SIG-M5 treated with dmso at 0.1 percent for 504 hours (cell line): ENCODE results near the gene CADM1.

ENCODE experiments used
- DNase-seq: peaks from one replicate; lab custom pipeline; 2025; ENCODE audit not compliant: unreplicated experiment; lab: John Stamatoyannopoulos, UW

The CADM1 gene

DNA sequence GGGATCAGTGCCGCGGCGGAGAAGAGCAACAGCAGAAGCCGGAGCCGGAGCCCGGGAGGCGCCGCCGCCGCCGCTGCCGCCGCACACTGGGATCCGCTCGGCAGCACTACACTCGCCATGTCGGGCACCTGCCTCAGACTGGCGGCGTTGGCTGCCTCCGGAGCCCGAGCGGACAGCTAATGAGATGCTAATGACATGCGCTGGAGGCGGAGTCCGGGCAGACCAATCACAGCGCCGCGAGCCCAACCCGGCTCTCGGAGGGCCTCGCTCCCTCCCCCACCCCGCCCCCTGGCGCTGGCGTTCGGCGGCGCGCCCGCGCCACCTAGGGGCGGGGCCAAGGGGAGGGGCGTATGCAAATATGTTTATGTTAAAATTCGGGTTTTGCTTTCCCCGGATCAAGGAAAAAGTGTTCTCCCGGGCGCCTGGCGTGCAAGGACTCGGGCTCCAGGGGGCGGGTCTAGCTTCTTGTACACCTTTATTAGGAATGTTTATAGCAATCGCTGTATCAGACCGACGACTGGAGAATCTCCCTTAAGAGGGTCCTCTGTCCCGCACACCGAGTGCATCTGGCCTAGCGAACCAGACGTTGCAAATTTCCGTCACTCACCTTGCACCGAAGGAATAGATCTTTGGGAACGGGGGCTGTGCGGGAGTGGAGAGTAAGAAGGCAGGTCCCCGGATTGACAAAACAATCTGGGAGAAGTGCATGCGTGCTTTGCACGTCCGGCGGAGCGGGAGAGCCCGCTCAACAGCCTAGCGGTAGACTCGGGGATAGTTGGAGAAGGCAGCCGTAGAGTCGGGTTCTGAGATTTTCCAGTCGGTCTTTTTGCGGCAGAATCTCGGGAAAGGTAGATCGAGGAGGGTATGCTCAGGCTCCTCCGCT lies at the start of gene CADM1:
Gene CADM1, minus strand, starts transcription at position 140 of the 883 bp plus-strand sequence.
- peak; percentile 25 for DNase-seq

DNA sequence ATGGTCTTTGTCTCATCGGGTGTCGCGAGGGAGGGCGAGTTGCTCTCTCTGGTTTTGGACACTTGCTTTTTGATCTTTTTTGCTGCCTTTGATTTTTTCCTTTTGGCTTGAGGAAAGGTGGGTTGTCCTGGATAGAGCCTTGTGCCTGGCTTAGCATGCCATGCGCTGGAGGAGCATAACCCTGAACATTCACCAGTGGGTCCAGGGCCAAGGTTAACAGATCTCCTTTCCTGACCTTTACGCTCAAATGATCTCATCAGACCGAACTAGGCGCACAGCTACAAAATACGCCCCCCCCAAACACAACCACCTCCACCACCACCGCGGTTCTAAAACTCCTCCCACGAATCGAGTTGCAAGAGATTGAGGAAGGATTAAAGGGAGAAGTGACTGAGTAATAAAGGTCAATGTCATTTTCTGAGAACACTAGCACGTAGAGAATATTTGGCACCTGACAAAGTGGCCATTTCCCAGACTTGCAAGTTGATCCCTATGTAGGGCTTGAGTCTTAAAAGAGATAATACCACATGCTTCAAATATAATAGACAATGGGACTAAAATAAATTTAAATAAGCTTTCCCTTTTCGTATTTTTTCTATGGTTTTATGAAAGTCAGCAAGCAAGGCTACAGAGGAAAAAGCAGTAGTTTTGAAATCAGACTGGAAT lies 48.7 kb upstream of the CADM1 start:
- no peak for DNase-seq

DNA sequence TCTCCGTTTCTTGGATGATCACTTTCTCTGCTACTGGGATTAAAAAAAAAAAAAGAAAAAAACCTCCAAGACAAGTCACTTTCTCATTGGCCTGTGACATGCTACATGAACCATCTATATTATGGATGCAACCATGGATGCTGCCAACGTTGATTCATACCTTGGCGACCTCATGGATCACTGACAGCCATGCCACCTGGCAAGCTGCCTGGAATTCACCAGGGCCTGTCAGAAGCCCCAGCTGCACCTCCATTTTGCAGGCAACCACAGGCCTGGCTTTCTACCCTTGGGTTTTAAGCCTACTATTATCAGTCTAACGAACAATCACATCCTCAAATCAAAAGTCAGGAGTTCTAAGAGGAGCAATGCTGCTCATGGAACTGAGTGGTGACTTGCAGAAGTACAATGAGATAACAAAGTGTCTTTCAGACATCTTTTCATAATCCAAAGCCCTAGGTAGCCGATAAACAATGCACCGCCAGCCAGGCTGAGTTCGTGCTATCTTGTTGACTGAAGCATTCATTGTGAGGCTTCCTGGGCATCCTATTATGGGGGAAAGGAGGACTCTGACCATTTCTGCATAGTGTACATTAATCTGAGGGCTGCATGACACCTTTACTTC lies 48.0 kb upstream of the CADM1 start:
- no peak for DNase-seq

DNA sequence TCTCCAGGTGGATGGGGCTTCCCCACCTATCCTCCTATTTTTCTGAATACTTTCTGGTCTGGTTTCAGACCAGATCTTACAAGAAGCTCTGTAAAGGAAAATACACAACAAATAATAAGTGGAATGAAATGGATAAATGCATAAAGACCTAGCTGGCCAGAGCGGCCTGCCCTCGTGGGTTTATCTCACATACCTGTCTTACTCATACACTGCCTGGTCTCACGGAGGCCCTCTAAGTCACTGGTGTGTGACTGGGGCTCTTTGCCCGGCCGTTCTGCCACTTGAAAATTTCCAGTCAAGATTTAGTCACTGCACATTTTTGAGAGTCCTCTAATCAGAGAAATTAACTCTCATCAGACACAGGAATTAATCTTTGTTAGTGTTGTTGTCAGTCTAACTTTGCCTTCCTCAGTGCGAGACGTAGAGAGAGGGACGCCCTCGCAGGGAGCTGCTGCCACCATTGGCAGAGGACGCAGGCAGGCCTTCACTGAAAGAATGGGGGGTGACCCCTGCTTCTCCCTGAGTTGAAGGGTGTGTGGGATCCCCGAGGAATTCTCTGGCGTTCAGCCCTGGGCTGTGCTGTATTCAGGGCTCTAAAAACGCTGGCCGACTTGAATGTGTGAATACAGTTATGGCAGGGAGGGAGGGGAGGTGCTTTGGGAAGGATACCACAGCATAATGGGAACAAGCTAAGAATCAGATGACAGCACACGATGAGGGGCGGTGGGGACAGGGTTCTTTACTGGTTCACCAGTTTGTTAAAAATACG lies 46.3 kb upstream of the CADM1 start:
- DNase-seq: no peak

DNA sequence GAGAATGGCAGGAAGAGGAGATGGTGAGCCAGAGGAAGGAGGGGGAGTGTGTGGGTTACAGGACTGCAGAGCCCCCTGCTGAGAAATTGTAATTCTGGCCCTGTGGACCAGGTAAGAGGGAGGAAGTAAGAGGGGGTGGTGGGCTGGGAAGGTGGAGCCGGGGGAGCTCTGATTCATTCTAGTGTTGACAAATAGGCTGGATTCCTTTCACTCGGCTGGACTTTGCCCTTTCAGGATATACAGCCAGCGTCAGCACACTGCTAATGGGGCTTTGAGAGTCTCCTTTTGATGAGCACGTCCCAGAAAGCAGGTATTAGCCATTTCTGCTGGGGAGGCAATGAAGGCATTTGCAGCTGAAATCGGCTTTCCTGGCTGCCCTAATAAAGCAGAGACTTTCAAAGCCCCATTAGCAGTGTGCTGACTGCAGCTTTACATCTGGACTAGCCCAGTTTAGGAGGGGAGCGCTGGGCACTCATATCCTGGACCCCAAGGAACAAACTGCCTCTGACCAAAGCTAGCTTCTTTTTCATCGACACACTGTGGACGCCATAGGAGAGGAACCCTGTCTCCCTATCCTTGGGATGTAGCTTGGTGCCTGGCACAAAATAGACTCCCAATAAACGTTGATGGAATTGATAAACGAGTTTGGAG lies 44.8 kb upstream of the CADM1 start:
- no peak for DNase-seq

DNA sequence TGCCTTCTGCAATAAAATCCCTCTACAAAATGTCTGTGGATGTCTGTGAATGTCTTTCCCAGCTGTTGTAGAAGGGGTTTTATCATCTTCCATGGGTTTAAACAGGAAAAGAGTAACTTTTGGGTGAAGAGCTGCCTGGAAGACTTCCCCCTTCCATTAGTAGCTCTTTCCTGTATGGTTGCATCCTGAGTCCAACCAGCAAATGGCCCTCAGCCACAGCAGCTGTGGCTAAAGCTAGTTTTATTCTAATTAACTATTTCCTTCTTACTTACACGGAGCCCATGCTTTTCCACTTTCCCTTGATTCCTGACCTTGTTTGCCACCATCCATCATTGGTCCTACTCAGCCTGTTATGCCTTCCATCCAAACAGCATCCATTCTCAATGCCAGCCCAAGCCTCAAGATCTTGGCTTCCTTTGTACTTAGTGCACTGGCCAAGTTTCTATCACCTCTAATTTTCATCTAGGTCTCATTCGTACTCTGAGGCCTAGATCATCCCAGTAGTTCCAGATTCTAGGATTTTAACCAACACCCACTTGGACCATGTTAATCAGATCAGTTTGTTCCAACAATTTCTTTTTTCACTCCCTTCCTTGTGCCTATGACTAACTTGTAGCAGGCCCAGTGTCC lies 41.5 kb upstream of the CADM1 start:
- DNase-seq: no peak

DNA sequence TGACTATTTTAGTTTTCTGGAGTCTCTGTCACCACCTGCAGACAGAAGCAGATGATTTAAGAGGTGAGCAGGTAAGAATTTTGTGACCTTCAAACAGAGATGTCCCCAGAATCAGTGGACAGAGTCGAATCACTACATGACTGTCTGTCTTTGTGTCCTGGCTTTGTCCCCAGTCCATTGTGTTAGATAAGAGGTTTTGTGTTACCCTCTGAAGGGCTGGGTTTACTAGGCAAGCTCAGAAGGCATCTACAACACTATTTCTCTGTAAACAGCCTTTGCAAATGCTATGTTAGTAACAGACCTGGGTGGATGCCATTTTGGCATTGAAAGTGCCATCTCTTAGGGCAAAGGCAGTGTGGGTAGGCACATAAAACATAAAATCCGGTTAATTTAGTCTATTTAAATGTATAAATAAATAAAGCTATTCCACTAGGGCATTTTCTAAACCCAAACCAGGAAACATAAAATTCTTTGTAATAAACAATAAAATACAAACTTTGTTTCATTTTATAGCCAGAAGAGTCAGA lies 40.3 kb upstream of the CADM1 start:
- no peak for DNase-seq

DNA sequence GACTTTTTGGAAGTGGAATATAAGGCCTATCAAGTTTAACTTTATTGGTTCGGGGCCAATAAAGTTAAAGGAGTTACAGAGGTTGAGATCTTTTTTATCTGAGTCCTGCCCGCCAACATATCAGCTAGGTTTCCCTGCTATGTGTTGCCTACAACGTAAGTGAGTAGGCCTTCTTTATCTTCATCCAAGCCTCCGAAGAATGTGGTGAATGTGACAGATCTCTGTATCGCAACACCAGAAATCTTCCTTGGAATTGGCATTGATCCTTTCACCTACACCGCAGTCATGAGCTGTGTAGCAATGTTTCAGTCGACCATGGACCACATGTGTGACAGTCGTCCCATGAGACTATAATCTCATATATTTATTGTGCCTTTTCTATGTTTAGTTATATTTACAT lies 37.3 kb upstream of the CADM1 start:
- no peak for DNase-seq

DNA sequence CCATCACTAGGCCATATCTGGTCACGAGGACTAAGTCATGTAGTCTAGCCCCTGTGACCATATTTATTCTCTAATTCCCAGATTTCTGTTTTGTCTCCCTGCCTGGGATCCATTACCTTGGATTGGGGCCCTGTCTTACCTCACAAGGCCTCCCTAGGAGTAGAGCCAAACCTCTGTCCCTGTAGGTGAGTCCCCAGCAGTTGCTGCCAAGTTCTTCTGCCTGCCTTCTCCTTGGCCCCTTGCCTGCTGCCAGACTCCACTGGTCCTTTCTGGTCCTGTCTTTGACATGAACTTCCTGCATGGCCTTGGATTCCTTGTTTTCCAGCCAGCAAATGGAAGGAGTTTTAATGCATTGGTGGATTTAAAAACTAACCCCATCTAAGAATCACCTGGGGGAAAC lies 35.6 kb upstream of the CADM1 start:
- no peak for DNase-seq

DNA sequence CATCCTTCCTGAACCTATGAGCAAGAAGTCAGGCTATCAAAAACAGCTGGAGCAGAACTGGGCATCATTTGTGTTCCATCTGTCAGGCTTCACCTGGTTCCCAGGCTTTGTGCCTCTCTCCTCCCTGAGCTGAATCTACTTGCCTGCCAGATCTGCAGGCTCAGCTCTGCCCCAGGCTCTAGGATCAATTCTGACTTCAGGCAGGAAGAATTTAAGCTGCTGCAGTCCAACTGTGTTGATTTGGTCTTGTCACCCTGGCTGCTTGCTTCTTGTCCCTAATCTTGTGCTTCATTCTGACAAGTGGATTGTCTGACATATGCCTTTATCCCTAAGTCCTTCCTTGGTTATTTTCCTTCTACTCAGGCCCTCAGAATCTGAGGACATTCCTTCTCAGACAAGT lies 31.6 kb upstream of the CADM1 start:
- no peak for DNase-seq

DNA sequence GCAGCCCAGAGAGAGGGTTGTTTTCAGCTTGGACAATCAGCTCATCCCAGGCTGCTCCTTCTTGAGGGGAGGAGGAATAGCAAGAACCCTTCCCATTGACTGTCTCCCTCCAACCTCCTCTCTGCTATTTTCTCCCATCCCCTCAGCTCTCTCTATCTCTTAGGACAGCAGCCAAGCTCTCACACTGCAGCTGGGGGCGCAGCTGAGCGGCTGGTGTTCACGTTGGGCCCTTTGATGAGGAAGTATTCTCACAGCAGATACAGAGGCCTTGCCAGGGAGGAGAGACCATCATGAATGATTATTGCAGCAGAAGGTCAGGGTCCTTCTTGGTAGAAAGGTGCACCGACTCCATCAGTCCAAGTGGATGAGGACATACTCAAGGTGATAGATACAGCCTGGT lies 26.5 kb upstream of the CADM1 start:
- peak; percentile 18 for DNase-seq

DNA sequence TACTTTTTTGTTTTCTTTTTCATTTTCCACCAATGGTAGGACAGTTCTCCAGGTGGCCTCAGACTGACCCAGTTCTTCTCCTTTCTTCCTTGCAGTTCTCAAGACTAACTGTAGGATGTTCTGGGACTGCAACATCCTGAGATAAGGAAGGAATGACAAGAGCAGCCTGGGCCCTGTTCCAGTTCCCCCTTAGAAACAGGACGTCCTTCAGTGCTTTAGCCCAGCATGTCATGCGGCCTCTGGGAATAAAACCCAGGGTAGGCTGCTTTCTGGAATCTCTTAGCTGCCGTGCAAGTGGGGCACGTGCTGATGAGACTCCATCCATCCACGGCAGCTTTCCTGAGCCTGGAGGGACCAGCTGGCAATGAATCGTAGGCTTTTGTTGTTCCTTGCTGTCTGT lies 24.0 kb upstream of the CADM1 start:
- DNase-seq: no peak

DNA sequence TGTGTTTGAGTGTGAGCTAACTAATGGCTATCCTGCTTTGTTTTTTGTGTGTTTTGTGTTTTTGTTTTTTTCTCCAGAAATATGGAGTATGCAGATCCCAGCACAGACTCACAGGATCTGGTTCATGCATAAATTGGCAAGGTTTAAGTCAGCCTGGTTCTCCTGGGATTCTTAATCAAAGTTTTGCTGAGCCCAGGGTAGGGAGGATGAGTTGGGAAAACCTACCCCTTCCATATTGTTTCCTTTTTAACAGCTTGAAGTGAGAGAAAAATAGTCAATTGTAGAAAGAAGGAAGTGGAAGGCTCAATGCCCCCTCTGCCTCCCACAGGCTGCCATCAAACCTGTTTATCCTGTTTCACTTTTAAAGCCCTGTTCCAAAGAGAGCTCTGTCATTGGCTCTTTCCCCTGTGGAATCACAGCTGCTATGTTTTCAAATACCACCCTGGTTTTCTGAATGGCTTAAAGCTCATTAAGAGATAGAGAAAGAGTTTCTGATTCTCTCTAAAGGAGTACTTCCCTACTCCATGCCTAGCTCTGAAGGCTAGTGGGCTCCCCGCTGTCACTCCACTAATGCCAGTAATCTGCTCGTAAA lies 23.4 kb upstream of the CADM1 start:
- DNase-seq: peak; percentile 1

DNA sequence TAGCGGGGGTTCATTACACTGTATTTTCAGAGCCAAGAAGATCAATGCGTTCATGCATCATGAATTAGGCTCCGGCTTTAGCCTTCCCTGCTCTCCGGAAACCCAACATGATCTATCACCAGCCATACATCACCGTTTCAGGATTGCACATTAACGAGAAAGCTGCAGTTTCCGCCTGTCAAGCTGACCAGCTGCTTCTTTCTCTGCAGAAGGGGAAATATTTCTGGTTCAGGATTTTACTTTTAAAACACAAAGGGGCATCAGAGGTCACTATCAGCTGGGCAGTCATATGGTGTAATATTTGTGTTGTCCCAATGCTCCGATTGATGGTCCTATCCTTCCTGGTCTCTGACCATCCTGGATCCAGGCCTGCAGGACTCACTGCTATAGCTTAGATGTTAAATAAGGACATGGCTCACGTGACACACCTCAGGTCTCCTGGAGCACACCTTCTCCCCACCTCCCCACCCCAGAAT lies 21.4 kb upstream of the CADM1 start:
- DNase-seq: no peak

DNA sequence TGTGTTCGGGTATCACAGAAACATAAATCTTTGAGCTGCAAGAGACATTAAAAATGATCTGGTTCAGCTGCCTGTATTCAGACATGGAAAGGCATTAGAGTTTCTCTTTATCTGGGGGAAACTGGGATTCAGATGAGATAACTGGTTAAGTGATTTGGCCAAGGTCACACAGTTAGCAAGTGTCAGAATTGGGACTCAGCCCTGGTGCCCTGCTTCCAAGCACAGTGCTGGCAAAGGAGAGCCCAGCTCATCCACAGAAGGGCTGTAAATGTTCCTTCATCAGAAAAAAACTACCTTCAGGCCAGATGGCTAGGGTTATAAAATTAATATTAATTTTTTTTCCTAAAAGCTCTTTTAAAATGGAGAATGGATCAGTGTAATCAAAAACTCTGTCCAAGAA lies 20.4 kb upstream of the CADM1 start:
- no peak for DNase-seq

DNA sequence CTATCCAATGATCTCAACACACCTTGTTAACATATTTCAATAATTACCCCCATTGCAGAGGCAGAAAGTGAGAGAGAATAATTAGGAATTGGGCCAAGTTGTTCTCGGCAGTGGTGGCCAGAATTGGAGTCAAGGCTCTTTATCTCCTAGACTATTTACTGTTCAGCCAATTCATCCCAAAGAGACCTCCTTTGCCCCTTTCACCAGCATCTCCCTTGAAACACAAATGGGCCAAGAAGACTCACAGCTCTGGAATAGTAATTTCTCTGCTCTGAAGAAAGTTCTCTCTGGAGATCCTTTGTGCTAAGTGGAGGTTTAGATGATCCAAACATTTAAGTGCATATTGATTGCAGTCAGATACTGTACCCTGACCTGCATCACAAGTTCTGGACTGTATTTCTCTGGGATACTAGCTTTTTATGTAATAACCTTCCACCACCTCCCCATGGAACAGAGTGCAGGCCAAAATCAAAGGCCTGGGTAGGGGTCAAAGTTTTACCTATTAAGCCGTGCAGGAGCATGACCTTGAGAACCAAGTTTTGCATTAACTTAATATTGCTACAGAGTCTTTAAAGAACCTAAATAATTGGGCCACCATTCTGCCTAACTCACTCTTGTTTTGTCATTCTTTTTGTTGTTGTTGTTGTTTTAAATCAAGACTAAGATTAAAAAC lies 19.6 kb upstream of the CADM1 start:
- DNase-seq: no peak

DNA sequence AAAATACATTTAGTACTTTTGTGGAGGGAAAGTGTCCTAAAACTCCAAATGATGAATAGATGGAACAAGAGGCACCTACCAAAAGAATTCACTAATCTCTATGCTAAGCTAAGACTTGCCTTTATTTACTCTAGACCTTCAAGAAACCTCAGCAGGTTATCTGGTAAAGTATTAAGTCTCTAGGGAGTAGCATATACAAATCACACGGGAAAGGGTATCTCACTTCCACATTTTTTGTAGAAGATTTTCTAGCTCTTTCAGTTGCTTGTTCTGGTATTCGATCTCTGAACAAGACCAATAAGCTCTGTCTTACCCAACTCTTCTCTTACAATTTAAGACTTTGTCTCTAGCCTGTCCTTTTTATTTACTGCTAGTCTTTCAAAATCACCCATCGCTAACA lies 18.1 kb upstream of the CADM1 start:
- DNase-seq: no peak

DNA sequence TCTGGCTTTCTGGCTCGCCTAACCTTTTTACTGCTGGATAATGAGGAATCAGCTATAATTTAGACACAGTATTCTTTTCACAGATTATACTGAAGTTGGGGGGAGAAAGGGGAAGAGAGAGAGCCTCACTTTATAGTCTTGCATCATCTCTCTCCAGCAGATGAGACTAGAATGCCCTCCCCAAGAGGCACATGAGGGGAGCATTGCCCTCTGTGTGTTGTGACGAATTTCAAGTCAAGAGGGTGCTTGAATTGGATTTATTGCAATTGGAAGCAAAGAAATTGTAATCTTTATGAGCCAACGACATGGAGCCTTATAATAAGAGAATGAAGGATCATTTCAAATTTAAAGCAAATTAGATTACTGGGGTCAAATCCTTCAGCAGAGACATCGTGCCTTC lies 17.6 kb upstream of the CADM1 start:
- DNase-seq: no peak

DNA sequence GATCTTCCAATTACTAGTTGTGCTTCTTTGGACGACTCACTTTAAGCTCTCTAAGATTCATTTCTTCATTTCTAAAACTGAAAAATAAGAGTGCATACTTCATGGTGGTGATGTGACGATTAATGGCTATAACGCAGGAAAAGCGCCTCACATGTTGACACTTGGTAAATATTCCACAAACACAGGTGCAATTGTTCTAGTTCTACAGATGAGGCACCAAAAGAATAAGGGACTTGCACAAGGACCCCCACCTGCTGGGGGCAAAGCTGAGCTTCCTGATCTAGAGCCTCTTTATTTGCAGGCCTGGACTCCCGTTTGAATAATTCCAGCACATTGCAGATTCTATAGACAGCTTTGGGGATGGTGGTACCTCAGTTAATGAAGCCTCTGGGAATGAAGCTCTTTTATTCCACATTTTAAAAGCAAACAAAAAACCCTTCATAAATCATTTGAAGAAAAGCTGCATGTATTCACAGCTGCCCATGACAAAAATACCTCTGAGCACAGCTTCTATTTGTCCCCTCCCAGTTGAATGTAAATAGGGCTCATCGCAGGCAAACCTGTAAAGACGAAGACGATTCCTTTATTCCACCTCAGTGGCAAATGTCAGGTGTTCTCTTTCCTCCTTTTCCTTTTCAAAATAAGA lies 14.9 kb upstream of the CADM1 start:
- no peak for DNase-seq
